Peyer's patch (tissue), 4 donors: ENCODE measurements around the gene AGBL5. TPM values are rescaled to one million over a fixed set of nuclear protein-coding genes. Genes with fewer than 3 reads are reported as not detected.

Experiments used
- DNase-seq, 3 donors: peaks; one replicate each; pipeline ENCODE4 v3.0.0-alpha.2; 2017 to 2019
- H3K27ac ChIP-seq, 4 donors: fragments of 200-600 bp; sonication (generic); one replicate each; pipeline ENCODE4 v1.5.1; 2016 to 2019
- H3K27me3 ChIP-seq, 2 donors: fragments of 200-600 bp; sonication (generic); one replicate each; pipeline ENCODE4 v1.5.1; 2019
- H3K36me3 ChIP-seq, 3 donors: fragments of 200-600 bp; sonication (generic); one replicate each; pipeline ENCODE4 v1.5.1; 2016 to 2019
- H3K4me1 ChIP-seq, 4 donors: fragments of 200-600 bp; sonication (generic); one replicate each; pipeline ENCODE4 v1.5.1; 2016 to 2019
- H3K4me3 ChIP-seq, 4 donors: fragments of 200-600 bp; sonication (generic); 1 replicate in 3 of 4; 2 replicates in 1 of 4; pipeline ENCODE4 v1.5.1; 2016 to 2019; ENCODE audit warnings: mild to moderate bottlenecking in 1 of 4
- H3K9me3 ChIP-seq, 4 donors: fragments of 200-600 bp; sonication (generic); one replicate each; pipeline ENCODE4 v1.5.1; 2016 to 2019; ENCODE audit warnings: mild to moderate bottlenecking in 1 of 4
- POLR2A ChIP-seq, 2 donors: fragments of 450-650 bp; IDR thresholded peaks; one replicate each; pipeline ENCODE4 v1.5.1; 2017; ENCODE audit warnings: antibody characterized with exemption in 2 of 2, mild to moderate bottlenecking in 2 of 2, moderate library complexity in 2 of 2
- total RNA-seq, 4 donors: library from RNA; depleted of rRNA; stranded (reverse); fragments of >200 nt; gene quantifications; one replicate each; pipeline ENCODE4 v1.1.0, GENCODE V29; 2016
- TF ChIP-seq, protein P1 (sequence below), 6 experiments: fragments of 450-650 bp in 4 of 6; fragments of 200-600 bp in 2 of 6; sonication (generic) in 1 of 6; IDR thresholded peaks; one replicate each; pipeline ENCODE4 v1.5.1; 2017 to 2019; ENCODE audit warnings: antibody characterized with exemption in 6 of 6, mild to moderate bottlenecking in 3 of 6, moderate library complexity in 1 of 6

Gene AGBL5
- total RNA-seq, 4 donors from 2014 or later: 7.5 to 18.2 (median 12.3) TPM

- Histone ChIP-seq H3K27me3 (no peaks in the 10 kb centered on the region), H3K36me3 (peaks cover 0 to 29% (median 0%) of the 10 kb centered on the region in 3 donors), H3K27ac (no peak overlapping the region), H3K4me1 (peaks cover 0 to 12% (median 0%) of the 10 kb centered on the region in 4 donors), H3K9me3 (no peaks in the 10 kb centered on the region), H3K4me3 (no peak overlapping the region)
- TF ChIP-seq, protein P1, sequence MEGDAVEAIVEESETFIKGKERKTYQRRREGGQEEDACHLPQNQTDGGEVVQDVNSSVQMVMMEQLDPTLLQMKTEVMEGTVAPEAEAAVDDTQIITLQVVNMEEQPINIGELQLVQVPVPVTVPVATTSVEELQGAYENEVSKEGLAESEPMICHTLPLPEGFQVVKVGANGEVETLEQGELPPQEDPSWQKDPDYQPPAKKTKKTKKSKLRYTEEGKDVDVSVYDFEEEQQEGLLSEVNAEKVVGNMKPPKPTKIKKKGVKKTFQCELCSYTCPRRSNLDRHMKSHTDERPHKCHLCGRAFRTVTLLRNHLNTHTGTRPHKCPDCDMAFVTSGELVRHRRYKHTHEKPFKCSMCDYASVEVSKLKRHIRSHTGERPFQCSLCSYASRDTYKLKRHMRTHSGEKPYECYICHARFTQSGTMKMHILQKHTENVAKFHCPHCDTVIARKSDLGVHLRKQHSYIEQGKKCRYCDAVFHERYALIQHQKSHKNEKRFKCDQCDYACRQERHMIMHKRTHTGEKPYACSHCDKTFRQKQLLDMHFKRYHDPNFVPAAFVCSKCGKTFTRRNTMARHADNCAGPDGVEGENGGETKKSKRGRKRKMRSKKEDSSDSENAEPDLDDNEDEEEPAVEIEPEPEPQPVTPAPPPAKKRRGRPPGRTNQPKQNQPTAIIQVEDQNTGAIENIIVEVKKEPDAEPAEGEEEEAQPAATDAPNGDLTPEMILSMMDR (IDR thresholded peaks at IDR 0.05): no peak
- no peak for TF ChIP-seq POLR2A (IDR thresholded peaks at IDR 0.05)
- DNase-seq: peak in 1 of 3 donors; percentile 30
Observed at GRCh38 chr2:27025281-27025800, 26.1 kb upstream of the AGBL5 start.

- Histone ChIP-seq H3K36me3 (peaks cover 0 to 29% (median 0%) of the 10 kb centered on the region in 3 donors), H3K27ac (no peak overlapping the region), H3K9me3 (no peaks in the 10 kb centered on the region), H3K4me3 (no peak overlapping the region), H3K4me1 (peaks cover 0 to 6% (median 0%) of the 10 kb centered on the region in 4 donors), H3K27me3 (no peaks in the 10 kb centered on the region)
- DNase-seq: peak in 1 of 3 donors; percentile 31
- TF ChIP-seq POLR2A (IDR thresholded peaks at IDR 0.05): no peak
- TF ChIP-seq, protein P1 (IDR thresholded peaks at IDR 0.05): no peak
Observed at GRCh38 chr2:27025861-27026851, 25.3 kb upstream of the AGBL5 start.

DNA sequence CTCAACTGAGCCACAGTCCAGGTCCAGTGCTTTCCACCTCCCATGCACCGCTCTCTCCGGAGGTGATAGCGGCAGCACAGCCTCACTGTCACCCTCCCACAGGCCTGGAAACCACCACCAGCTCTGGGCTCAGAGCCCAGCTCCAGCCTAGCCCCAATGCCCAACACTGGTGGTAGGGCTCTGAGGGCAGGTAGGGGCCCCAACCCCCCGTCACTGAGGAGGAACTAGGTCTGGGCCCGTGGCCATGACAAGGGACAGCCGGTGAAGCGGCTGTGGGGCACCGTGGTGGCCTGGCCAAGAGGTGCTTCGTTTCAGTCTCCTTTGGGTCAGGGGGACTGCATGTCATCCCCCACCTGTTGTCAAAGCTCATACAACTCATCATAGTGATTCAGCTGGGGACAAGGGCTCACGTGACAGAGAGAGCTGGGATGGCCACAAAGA, 24.2 kb upstream of the AGBL5 start:
- Histone ChIP-seq H3K27me3 (no peaks in the 10 kb centered on the region), H3K9me3 (no peaks in the 10 kb centered on the region), H3K4me1 (peaks cover 0 to 4% (median 0%) of the 10 kb centered on the region in 4 donors), H3K4me3 (no peak overlapping the region), H3K27ac (no peak overlapping the region), H3K36me3 (peaks cover 0 to 29% (median 0%) of the 10 kb centered on the region in 3 donors)
- no peak for DNase-seq
- TF ChIP-seq, protein P1 (IDR thresholded peaks at IDR 0.05): no peak
- TF ChIP-seq POLR2A (IDR thresholded peaks at IDR 0.05): no peak

DNA sequence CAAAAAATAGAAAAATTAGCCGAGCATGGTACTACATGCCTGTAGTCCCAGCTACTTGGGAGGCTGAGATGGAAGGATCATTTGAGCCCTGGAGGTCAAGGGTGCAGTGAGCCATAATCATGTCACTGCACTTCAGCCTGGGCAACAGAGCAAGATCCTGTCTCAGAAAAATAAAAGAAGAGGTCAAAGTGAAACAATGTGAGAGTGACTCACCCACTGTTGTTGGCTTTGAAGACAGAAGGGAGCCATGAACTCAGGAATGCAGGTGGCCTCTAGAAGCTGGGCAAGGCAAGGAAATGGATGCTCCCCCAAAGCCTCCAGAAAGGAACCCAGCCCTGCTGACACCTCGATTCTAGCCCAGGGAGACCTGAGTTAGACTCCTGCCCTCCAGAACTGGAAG, 22.4 kb upstream of the AGBL5 start:
- H3K27ac ChIP-seq: no peak overlapping the region
- DNase-seq: no peak
- H3K4me3 ChIP-seq: no peak overlapping the region
- H3K36me3 ChIP-seq: peaks cover 0 to 29% (median 0%) of the 10 kb centered on the region in 3 donors
- no peaks in the 10 kb centered on the region for H3K9me3 ChIP-seq
- peaks cover 0 to 11% (median 4%) of the 10 kb centered on the region in 4 donors for H3K4me1 ChIP-seq
- TF ChIP-seq, protein P1 (IDR thresholded peaks at IDR 0.05): no peak
- no peak for TF ChIP-seq POLR2A (IDR thresholded peaks at IDR 0.05)
- H3K27me3 ChIP-seq: no peaks in the 10 kb centered on the region

DNA sequence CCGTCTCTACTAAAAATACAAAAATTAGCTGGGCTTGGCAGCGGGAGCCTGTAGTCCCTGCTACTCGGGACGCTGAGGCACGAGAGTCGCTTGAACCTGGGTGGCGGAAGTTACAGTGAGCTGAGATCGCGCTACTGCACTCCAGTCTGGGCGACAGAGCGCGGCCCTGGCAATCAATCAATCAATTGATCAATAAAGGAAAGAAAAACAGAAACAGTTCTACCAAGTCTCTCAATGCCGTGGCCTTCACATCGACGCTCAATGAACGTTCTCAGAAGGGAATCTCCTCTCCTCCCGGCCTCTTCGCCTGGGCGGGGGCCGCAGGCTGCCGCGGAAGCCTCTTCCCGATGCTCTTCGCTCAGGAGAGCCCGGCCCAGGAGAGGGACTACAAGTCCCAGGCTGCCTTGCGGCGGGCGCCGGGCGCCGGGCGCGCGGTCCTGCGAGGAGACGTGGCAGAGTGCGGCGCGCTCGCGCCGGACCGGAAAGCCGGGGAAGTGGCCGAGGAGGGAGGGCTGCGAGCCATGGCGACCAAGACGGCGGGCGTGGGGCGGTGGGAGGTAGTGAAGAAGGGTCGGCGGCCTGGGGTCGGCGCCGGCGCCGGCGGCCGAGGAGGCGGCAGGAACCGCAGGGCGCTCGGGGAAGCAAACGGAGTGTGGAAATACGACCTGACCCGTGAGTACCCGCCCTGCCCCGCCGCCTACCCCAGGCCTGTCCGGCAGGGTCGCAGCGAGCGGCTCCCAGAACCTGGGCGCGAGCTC, 18.8 kb upstream of the AGBL5 start, which contains the start of gene TMEM214:
TSS of gene TMEM214 (plus strand) at position 471 of the 758 bp plus-strand sequence. CDS start at position 522, 51 bp downstream.
- Histone ChIP-seq H3K36me3 (peaks cover 0 to 30% (median 0%) of the 10 kb centered on the region in 3 donors), H3K27ac (peak within 1 kb of the TSS; percentile 79 to 87 (median 84)), H3K4me1 (peaks cover 0 to 20% (median 5%) of the 10 kb centered on the region in 4 donors), H3K9me3 (no peaks in the 10 kb centered on the region), H3K4me3 (peak within 1 kb of the TSS; percentile 71 to 98 (median 90)), H3K27me3 (no peaks in the 10 kb centered on the region)
- TF ChIP-seq, protein P1 (IDR thresholded peaks at IDR 0.05): peak in 1 of 6 experiments; percentile 27
- peak; percentile 75 to 89 for TF ChIP-seq POLR2A (IDR thresholded peaks at IDR 0.05)
- DNase-seq: peak; percentile 85 to 95 (median 92)
